ENCODE measurements around the gene CTDSPL. TPM values are rescaled to one million over a fixed set of nuclear protein-coding genes. Genes with fewer than 3 reads are reported as not detected.

The CTDSPL gene
- polyA plus RNA-seq, 5 donors, result 103 to 131 (median 107) TPM

- no peak for DNase-seq
Observed at GRCh38 chr3:37912052-37912733, 50.5 kb downstream of the CTDSPL start.

DNA sequence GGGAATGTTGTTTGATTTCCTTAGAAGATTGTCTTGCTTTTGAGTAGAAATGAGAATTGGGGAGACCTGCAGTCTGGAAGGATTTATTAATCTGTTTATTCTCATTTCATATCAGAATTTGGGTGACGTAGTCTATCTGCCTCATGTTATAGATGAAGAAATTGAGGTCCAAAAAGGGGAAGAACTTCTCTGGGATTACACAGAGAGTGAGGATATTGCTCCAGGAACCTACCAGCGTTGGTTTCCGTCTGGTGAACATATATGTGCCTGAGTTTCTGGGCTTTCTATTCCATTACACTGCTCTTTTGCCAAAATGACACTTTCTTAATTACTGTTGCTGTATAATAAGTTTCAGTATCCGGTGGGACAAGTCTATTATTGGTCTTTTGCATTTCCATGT is 51.8 kb downstream of the CTDSPL start:
- no peak for DNase-seq

DNA sequence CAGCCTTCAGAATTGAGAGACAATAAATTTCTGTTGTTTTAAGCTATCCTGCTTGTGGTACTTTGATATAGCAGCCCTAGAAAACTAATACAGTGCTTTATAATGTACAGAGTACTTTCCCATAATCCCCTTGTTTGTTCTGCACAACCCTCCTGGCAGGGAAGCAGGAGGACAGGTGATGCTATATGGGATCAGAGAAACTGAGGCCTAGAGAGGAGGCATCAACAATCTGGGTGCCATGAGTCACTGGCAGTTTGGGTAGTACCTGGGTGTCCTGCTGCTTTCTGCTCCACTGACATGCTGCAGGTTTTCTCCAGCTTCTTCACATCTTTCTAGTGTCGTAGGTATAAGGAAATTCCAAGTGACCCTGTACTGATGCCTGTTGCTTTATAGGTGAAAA is 55.0 kb downstream of the CTDSPL start:
- DNase-seq, result no peak

DNA sequence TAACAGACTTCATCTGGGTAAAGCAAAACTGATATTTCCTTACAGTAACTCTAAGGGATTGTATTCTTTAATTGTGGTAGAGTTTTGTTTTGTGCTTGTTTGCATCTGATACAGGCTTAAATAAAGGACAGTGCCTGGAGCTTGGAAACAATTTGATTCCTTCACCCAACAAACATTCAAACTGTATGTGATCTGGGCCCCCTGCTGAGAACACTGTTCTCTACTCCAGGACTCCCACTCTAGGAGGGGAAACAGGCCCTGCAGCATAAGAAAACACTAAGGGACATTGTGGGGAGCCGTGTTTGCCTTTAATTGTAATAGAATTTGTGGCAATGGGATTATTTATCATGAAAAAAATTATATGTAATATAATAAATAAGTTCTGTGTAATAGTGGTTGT is 56.9 kb downstream of the CTDSPL start:
- DNase-seq, result no peak

DNA sequence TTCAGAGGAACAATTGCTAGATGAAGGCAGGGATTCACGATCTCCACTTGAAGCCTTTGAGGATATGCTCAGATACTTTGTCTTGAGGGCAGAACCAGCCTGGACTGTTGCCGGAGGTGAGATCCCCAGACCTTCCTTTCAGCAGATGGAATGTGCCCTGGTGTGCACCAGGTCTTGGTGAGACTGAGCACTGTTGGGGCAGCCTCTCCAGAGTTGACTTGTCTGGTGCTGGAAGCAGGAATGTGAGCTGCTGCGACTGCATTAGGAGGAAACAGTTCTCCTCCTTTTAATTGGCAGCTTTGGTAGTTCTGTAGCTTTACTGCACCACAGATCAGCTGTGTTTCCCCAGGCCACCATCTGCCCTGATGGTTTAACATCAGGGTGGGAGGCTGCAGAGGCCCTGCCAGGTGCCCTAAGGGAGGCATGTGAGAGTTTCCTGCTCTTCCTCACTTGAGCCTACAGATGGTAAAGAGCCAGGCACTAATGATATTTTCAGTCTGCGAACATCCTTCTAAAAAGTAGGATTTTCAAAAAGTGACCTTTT is 58.5 kb downstream of the CTDSPL start:
- no peak for DNase-seq

DNA sequence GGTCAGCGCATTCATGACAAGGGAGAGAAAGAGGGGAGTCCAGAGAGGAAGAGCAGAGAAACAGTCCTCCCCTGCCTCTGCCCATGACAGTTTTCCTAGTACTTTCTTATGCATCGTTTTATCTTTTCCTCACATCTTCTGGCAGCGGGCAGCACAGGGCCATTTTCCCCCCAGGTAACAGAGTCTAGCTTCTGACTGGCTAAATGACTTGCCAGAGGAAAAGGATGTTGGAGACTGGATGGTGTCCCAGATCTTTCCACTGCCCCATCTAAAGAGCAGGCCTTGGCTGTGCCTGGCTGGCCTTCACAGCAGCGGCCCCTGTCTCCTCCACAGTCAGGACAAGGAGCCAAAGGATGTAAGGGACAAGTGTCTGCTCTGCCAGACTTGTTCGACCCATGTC is 59.3 kb downstream of the CTDSPL start:
- DNase-seq, result no peak

DNA sequence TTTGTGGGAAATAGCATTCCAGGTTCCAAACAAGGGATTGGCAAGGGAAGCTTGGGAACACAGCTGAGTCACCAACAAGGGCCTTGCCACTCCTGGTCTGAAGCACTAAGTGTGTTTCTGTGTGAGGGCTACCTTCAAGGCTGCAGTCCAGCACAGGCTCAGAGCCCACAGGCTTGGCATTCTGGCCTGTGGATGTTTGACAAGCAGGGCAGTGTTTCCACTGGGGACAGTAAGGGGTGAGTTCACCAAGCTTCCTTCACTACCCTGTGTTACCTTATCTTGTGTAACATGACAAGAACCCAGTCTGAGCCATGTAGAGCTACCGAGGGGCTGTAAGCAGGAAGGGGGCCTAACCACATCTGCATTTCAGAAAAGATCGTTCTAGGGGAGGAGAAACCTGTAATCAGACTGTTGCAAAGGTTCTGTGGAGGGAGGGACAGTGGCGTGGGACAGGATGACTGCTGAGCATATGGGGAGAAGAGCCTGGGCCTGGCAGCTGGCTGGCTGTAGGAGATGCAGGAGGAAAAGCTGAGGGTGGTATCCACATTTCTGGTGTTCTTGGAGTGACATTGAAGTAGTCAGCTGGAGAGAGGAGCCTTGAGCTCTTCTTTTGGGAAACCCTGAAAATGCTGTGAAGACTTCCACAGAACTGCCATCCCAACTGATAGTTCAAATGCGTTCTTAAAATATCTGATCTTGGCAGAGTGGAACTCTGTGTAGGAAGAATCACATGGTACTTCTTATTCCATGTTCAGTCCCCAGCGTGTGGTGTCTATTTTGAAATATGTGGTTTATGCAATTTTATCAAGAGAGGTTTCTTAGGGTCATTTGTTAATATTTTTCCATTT is 61.3 kb downstream of the CTDSPL start:
- no peak for DNase-seq

- DNase-seq, result peak in 1 of 2 donors; percentile 58
Observed at GRCh38 chr3:37923569-37924040, 61.9 kb downstream of the CTDSPL start.

DNA sequence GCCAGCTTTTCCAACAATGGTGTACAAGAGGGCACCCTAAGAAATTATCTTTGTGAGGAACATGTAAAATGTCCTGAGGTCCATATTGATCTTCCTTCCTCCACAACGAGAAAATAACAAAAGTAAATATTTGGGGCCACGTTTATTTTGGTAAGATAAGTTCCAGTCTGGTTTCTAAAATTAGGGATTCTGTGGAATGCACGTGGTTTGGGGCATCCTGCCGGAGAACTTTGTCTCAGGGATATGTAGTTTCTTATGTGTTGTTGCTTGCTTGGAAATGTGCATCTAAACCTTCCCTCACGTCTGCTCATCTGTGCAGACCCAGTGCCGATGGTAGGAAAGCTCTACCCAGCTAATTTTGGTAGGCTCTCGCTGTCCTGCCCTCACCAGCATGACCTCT is 62.8 kb downstream of the CTDSPL start:
- no peak for DNase-seq

DNA sequence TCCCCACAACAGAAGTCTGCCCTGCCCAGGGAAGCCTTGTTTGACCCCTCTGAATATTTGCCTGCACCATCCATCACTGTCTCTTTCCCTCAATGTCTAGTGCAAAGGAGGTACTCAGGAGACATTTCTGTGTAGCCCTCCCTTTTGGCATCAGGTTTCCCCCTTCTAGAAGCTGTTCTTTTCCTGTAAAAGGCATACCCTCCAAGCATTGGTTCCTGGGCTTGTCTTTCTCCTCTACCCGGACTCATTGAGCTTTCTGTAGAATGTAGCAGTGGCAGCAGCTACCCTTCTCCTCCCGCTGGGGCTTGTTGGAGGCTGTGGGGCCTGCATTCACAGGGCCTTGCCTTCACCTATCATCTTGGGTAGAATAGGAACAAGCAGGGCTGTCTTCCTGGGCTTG is 63.5 kb downstream of the CTDSPL start:
- no peak for DNase-seq

- DNase-seq, result no peak
Observed at GRCh38 chr3:37926611-37927010, 64.9 kb downstream of the CTDSPL start.

GRCh38 chr3:37930495-37930894 is 68.8 kb downstream of the CTDSPL start:
- DNase-seq, result no peak

- DNase-seq, result no peak
Observed at GRCh38 chr3:37932505-37932904, 70.8 kb downstream of the CTDSPL start.

GRCh38 chr3:37934631-37935289 is 73.1 kb downstream of the CTDSPL start:
- no peak for DNase-seq

- no peak for DNase-seq
Observed at GRCh38 chr3:37935290-37935668, 73.6 kb downstream of the CTDSPL start.

- DNase-seq, result no peak
Observed at GRCh38 chr3:37935756-37936666, 74.3 kb downstream of the CTDSPL start.

DNA sequence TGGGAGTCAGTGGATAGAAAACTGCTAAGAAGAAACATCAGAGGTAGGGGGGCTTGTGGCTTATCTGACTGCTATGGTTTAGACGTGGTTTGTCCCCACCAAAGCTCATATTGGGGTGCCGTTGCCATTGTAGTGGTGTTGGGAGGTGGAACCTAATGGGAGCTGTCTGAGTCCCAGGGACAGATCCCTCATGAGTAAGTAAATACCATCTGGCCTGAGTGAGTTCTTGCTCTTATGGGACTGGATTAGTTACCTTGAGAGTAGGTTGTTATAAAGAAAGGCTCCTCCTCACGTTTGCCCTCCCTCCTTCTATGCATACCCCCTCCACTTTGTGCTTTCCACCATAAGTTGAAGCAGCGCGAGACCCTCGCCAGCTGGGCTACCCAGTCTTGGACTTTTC is 75.5 kb downstream of the CTDSPL start:
- no peak for DNase-seq

GRCh38 chr3:37938011-37938410 is 76.3 kb downstream of the CTDSPL start:
- DNase-seq, result no peak

DNA sequence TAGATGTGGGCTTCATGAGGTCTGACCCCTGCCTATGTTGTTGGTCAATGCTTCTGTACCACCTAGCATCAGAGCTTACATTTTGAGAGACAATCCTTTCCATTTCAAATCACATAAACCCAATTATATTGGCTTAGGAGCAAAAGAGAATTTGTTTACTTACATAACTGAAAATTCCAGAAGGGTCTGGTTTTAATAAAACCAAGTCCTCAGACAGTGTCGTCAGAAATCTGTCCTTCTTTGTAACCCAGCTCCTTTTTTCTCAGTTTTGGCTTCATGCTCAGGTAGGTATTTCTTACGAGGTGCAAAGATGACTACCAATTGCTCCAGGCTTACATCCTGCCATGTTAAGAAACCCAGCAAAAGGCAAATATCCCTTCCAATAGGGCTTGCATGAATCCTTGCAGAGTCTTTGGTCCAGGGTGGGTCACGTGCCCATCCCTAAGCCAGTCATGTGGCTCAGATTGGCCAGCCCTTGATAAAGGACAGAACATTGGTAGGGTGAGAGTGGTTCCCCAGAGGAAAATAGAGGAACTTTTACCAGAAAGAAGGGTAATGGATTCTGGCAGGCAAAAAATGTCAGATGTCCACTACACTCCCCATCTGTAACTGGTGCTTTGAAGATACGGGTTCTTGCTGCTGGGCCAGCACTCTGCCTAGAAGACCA is 78.7 kb downstream of the CTDSPL start:
- no peak for DNase-seq

GRCh38 chr3:37941608-37942508 is 80.2 kb downstream of the CTDSPL start:
- no peak for DNase-seq

Data from right lung (tissue), 5 donors.